ENCODE data around the gene SFR1.
A peak's percentile ranks its signal among the peaks of the same experiment; 100 is the strongest.

The SFR1 gene

DNA sequence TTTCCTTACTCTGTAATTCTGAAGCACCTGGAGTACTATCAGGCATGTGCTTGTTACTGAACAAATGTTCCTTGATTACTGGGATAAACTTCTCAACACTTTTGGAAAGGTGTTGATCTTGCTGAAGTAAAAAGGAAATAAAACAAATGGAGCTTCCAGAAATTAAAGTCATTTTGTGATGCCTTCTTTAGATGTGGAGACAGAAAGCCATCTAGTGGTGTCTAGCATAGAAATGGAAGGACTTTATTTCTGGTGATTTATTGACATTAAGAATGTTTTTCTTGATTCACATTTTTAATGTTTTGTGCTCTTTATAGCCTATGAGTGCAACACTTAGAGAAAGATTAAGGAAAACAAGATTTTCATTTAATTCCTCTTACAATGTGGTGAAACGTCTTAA is 1.4 kb downstream of the SFR1 start:
- ChIA-PET CTCF (interaction anchor here (1.1 to 4.5 kb wide), 5 partner anchors 8 to 23 kb away, joined by 3 to 17 read pairs (median 4); no protein-coding TSS in a partner anchor), POLR2A (interaction anchor here (0.7 kb wide), 1 partner anchor 393 kb away, joined by 3 read pairs; no protein-coding TSS in a partner anchor)
- TF ChIP-seq, protein P1, sequence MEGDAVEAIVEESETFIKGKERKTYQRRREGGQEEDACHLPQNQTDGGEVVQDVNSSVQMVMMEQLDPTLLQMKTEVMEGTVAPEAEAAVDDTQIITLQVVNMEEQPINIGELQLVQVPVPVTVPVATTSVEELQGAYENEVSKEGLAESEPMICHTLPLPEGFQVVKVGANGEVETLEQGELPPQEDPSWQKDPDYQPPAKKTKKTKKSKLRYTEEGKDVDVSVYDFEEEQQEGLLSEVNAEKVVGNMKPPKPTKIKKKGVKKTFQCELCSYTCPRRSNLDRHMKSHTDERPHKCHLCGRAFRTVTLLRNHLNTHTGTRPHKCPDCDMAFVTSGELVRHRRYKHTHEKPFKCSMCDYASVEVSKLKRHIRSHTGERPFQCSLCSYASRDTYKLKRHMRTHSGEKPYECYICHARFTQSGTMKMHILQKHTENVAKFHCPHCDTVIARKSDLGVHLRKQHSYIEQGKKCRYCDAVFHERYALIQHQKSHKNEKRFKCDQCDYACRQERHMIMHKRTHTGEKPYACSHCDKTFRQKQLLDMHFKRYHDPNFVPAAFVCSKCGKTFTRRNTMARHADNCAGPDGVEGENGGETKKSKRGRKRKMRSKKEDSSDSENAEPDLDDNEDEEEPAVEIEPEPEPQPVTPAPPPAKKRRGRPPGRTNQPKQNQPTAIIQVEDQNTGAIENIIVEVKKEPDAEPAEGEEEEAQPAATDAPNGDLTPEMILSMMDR (IDR thresholded peaks at IDR 0.05; ENCODE audit: control extremely low read depth, extremely low read depth, low read depth, missing control alignments): peak; percentile 47
- peak; percentile 26 for DNase-seq (ENCODE audit: extremely low spot score)

DNA sequence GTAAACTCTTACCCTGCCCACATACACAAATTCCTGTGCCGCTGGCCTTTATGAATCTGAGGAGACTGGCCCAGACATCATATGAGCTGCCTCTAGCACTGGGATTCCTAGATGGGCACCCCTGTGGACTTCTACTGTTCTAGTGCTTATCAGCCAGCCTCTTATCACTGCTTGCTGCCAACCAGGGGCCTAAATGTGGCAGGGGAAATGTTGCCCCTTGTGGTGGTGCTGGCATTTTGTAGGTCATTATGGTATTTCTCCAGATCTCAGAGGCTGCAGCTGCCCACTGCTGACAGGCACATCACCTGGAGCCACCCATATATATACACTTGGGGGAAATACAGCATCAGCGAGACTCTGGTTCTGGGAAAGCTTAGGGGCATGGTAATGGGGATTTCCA is 5.4 kb downstream of the SFR1 start:
- TF ChIP-seq, protein P1 (IDR thresholded peaks at IDR 0.05; ENCODE audit: control extremely low read depth, extremely low read depth, low read depth, missing control alignments): no peak
- POLR2A ChIA-PET: no interaction called here
- DNase-seq (ENCODE audit: extremely low spot score): no peak

DNA sequence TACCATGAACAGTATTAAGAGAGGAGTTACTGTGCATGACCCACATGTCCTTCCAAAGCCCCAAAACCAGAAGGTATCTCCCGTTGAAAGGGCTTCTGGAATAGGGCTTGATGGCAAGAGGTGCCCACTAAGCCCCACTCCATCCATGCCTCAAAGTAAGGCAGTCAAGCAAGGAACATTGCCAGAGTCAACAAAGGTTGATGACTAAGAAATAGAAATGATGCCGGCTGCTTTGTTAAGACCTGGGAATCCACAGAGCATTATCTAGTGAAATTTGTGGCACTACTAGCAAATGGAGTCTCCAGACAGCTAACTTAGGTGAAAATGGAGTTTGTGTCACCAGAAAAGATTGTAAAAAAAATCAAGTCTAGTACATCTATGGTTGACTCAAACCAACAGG is 6.2 kb downstream of the SFR1 start:
- ChIA-PET POLR2A (no interaction called here), CTCF (interaction anchor here (0.7 to 2.3 kb wide), 4 partner anchors 12 to 240 kb away, joined by 3 to 6 read pairs (median 4); no protein-coding TSS in a partner anchor)
- no peak for DNase-seq (ENCODE audit: extremely low spot score)
- TF ChIP-seq, protein P1 (IDR thresholded peaks at IDR 0.05; ENCODE audit: control extremely low read depth, extremely low read depth, low read depth, missing control alignments): no peak

More for the DNA sequence above, 5.4 kb downstream of the SFR1 start:
- CTCF ChIA-PET: interaction anchor here (0.7 to 2.3 kb wide), 5 partner anchors 13 to 239 kb away, joined by 3 to 6 read pairs (median 4); no protein-coding TSS in a partner anchor

DNA sequence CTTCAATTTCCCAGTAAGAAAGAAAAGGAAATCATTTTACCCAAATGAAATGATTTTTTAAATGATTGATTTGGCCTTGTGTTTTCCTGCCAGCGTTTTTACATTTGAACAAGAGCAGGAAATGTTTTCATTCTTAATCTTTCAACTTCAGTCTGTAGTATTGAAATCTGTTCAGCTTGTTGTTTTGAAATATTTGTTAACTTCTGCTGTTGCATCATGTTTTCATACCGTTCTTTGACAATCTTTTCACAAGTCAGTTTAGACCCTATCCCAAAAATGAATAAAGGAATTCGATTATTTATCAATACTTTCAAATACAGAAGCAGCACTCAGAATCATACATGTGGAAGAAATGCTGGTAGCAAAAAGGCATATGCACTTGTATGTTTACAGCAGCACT is 8.1 kb downstream of the SFR1 start:
- POLR2A ChIA-PET: no interaction called here
- TF ChIP-seq, protein P1 (IDR thresholded peaks at IDR 0.05; ENCODE audit: control extremely low read depth, extremely low read depth, low read depth, missing control alignments): no peak
- CTCF ChIA-PET: interaction anchor here (1.5 to 2.1 kb wide), 2 partner anchors 9 to 160 kb away, joined by 4 to 15 read pairs; partner anchors contain the start of gene SFR1
- DNase-seq (ENCODE audit: extremely low spot score): no peak

DNA sequence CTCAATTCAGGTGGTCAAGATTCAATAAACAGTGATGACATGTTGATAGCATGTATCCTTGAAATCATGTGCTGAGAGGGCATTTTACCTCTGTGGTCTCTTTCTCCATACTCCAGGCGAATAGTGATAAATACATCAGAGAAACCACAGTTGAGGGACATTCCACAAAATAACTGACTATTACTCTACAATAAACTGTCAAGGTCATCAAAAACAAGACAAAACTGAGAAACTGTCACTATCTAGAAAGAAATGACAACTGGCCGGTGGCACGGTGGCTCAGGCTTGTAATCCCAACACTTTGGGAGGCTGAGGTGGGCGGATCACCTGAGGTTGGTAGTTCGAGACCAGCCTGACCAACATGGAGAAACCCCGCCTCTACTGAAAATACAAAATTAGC is 16.2 kb downstream of the SFR1 start:
- TF ChIP-seq, protein P1 (IDR thresholded peaks at IDR 0.05; ENCODE audit: control extremely low read depth, extremely low read depth, low read depth, missing control alignments): no peak
- POLR2A ChIA-PET: no interaction called here
- CTCF ChIA-PET: interaction anchor here (1.4 kb wide), 1 partner anchor 250 kb away, joined by 3 read pairs; no protein-coding TSS in a partner anchor
- DNase-seq (ENCODE audit: extremely low spot score): no peak

DNA sequence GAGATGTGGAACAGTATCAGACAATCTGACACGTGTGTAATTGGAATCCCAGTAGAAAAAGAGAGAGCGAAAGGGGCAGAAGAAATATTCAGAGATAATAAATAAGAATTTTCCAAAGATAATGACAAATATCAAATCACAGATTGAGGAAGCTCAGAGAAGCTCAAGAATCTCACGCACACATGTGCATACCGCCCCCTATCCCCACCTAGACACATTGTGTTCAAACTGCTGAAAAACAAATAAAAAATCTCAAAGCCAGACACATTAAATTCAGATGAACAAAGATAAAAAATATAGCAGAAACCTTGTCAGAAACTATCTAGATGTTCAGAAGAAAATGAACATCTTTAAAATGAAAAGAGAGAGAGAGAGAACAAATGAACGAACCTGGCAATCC is 17.2 kb downstream of the SFR1 start:
- no peak for DNase-seq (ENCODE audit: extremely low spot score)
- TF ChIP-seq, protein P1 (IDR thresholded peaks at IDR 0.05; ENCODE audit: control extremely low read depth, extremely low read depth, low read depth, missing control alignments): peak; percentile 28
- CTCF ChIA-PET: interaction anchor here (0.7 to 2.1 kb wide), 6 partner anchors 13 to 251 kb away, joined by 3 to 6 read pairs (median 3); partner anchors contain the start of gene SFR1
- POLR2A ChIA-PET: no interaction called here
